ENCODE data around the gene NFIC. TPM values are rescaled to one million over a fixed set of nuclear protein-coding genes. Genes with fewer than 3 reads are reported as not detected.
A peak's percentile ranks its signal among the peaks of the same experiment; 100 is the strongest.

NFIC gene
- total RNA-seq, 1 donor from 2014 or later, result 17.8 TPM

DNA sequence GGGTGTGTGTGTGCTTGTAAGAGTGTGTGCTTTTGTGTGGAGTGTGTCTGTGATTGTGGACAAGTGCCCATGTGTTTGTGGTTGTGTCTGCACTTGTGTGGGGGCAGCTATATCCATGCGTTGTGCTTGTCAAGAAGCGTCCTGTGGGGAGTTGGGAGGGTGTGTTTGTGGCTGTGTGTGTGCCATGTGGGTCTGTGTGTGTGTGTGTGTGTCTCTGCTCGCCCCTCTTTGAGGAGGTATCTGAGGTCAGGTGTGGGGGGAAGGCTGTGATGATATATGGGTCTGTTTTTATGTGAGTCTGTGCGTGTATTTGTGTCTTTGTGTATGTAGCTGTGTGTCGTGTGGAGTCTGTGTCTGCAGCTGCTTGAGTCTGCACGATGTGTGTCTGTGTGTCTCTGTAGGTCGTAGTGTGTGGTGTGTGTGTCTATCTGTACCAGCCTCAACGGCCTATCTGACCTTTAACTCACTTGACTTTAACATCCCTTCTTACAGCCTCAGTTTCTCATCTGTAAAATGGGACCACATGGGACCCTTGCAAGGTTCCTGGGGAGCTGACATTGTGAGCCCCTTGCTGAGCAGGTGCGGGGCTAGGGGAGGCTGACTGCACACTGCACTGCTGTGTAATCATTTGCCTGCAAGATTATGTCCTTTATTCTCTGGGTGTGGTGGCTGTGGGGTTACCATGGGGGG is 4.0 kb upstream of the NFIC start:
- H3K27me3 Mint-ChIP-seq, result peaks cover 66% of the 10 kb centered on the region
- H3K27ac Mint-ChIP-seq, result peak overlapping the region; percentile 35
- TF ChIP-seq, protein P1, sequence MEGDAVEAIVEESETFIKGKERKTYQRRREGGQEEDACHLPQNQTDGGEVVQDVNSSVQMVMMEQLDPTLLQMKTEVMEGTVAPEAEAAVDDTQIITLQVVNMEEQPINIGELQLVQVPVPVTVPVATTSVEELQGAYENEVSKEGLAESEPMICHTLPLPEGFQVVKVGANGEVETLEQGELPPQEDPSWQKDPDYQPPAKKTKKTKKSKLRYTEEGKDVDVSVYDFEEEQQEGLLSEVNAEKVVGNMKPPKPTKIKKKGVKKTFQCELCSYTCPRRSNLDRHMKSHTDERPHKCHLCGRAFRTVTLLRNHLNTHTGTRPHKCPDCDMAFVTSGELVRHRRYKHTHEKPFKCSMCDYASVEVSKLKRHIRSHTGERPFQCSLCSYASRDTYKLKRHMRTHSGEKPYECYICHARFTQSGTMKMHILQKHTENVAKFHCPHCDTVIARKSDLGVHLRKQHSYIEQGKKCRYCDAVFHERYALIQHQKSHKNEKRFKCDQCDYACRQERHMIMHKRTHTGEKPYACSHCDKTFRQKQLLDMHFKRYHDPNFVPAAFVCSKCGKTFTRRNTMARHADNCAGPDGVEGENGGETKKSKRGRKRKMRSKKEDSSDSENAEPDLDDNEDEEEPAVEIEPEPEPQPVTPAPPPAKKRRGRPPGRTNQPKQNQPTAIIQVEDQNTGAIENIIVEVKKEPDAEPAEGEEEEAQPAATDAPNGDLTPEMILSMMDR (conservative IDR thresholded peaks at IDR 0.05), result no peak
- H3K36me3 Mint-ChIP-seq, result no peaks in the 10 kb centered on the region
- no peak for DNase-seq (ENCODE audit: extremely low spot score, unreplicated experiment)
- H3K4me3 Mint-ChIP-seq, result peak overlapping the region; percentile 87
- H3K9me3 Mint-ChIP-seq, result no peaks in the 10 kb centered on the region
- H3K4me1 Mint-ChIP-seq (ENCODE audit: unreplicated experiment), result peaks cover 10% of the 10 kb centered on the region

DNA sequence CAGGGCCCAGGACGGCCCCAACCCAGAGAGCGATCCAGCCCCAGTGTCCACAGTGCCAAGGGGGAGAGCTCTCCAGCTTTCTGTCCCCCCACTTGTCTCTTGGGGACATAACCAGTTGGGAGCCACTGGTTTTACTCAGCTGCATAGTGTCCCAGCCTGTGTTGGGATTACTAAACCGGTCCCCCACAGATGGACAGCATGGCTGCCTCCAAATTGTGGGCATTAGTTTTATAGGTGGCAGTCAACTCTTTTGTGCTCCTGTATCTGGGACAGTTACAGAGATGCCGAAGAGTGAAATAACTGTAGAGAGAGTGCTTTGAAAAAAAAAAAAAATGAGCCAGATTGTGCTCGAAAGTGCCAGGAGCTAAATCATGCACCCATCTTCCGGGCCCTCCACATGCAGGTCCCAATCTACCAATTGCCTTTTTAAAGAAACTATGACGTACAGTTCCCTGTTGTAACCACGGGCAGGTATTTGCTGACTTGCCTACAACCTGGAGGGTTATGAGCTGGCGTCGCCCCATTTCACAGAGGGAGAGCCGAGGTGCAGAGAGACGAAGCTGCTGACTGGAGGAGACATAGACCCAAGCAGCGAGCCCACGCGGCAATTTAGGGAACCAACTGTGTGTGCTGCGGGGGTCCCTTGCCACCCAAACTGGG is 2.4 kb upstream of the NFIC start:
- TF ChIP-seq, protein P1 (conservative IDR thresholded peaks at IDR 0.05), result no peak
- H3K4me1 Mint-ChIP-seq (ENCODE audit: unreplicated experiment), result peaks cover 15% of the 10 kb centered on the region
- H3K36me3 Mint-ChIP-seq, result no peaks in the 10 kb centered on the region
- no peaks in the 10 kb centered on the region for H3K9me3 Mint-ChIP-seq
- H3K27me3 Mint-ChIP-seq, result peaks cover 69% of the 10 kb centered on the region
- DNase-seq (ENCODE audit: extremely low spot score, unreplicated experiment), result no peak
- H3K4me3 Mint-ChIP-seq, result peak overlapping the region; percentile 48
- H3K27ac Mint-ChIP-seq, result no peak overlapping the region

DNA sequence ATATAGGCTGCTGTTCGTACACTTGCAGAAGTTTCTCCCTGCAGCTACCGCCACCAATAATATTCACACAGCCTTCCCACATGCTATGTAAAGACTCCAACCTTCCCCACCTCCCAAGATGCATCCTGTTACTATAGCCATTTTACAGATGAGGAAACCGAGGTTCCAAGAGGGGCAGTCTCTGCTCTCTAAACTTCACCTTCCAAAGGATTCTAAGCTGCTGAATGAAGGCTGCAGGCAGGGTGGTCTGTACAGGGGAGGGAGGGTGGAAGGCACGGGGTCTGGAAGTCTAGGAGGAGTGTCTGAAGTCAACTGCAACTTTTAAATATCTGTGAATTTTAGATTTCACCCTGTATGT is 1.9 kb upstream of the NFIC start:
- no peak overlapping the region for H3K4me3 Mint-ChIP-seq
- H3K36me3 Mint-ChIP-seq, result no peaks in the 10 kb centered on the region
- TF ChIP-seq, protein P1 (conservative IDR thresholded peaks at IDR 0.05), result no peak
- no peak for DNase-seq (ENCODE audit: extremely low spot score, unreplicated experiment)
- H3K9me3 Mint-ChIP-seq, result no peaks in the 10 kb centered on the region
- peaks cover 18% of the 10 kb centered on the region for H3K4me1 Mint-ChIP-seq (ENCODE audit: unreplicated experiment)
- peaks cover 72% of the 10 kb centered on the region for H3K27me3 Mint-ChIP-seq
- no peak overlapping the region for H3K27ac Mint-ChIP-seq

DNA sequence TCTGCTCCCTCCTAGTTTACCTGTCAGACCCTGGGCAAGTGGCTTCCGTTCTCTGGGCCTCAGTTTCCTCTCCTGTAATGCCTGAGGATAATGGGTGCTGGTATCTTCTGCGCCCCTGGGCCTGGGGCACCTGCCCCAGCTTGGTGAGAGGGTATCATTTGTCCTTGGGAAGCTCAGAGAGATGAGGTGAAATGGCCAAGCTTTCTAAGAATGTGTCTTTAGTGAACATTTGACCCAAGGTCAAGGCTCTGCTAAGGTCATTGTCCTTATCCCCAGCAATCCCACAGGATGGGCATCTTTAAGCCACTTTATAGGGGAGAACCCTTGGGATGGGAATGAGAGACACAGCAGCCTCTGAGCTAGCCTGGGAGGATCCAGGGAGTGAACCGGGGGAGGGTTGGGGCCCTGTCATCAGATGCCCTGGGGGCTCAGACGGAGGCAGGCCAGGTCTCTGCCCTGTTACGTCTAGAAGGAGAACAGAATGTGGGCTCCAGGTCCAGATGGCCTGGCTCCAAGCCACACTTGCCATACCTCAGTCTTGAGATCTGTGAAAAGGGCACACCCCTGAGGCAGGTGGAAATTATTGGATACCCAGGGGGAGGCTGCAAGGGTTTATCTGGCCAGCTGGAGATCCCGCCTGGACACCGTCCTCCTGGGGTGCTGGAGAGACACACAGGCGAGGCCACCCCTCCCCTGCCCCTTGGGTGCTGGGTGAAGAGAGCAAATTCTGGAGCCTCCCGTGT is 1.1 kb upstream of the NFIC start:
- DNase-seq (ENCODE audit: extremely low spot score, unreplicated experiment), result no peak
- Mint-ChIP-seq H3K4me3 (peak overlapping the region; percentile 76), H3K27me3 (peaks cover 80% of the 10 kb centered on the region), H3K27ac (peak overlapping the region; percentile 11), H3K9me3 (no peaks in the 10 kb centered on the region), H3K36me3 (no peaks in the 10 kb centered on the region), H3K4me1 (ENCODE audit: unreplicated experiment) (peaks cover 20% of the 10 kb centered on the region)
- TF ChIP-seq, protein P1 (conservative IDR thresholded peaks at IDR 0.05), result no peak

DNA sequence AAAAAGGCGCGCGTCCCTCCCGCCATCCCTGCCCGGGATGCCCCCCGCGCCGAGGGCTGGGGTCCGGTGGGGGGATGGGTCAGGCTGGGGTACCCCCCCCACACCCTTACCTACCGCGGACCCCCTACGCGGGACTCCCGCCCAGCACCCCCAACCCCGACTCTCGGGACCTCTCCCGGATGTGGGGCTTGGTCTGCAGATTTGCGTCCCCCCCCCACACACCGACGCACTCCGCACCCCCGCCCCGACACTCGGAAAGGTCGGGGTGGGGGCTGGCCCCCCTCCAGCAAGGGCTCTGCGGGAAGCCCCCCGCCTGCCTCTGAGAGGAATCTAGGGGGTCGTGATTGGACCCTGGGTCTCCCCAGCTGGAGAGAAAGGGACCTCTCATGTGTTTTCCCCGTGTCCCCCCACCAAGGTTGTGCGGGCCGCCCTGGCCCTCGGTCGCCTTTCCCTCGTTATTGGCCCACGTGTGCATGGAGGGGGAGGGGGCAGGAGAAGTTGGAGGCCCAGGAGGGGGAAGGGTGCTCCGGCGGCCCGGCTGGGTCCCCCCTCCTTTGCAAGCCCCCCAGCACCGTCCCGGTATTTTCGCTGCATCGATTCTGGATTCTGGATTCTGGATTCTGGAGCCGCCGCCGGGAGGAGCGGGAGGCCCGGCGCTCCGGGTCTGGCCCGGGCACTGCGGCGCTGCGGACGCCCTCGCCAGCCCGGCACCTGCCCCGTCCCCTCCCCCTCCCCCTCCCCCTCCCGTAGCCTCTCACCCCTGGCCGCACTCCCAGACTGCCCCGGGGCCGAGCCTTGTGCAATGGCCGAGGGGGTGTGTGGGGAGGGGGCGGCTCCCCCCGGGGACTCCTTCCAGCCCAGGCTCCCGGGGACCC is 607 bp downstream of the NFIC start:
- H3K9me3 Mint-ChIP-seq, result no peaks in the 10 kb centered on the region
- TF ChIP-seq, protein P1 (conservative IDR thresholded peaks at IDR 0.05), result no peak
- H3K36me3 Mint-ChIP-seq, result no peaks in the 10 kb centered on the region
- H3K27me3 Mint-ChIP-seq, result peaks cover 83% of the 10 kb centered on the region
- H3K4me1 Mint-ChIP-seq (ENCODE audit: unreplicated experiment), result peaks cover 21% of the 10 kb centered on the region
- H3K4me3 Mint-ChIP-seq, result peak overlapping the region; percentile 36
- no peak overlapping the region for H3K27ac Mint-ChIP-seq
- no peak for DNase-seq (ENCODE audit: extremely low spot score, unreplicated experiment)
